ENCODE data around the gene SLC39A11. TPM values are rescaled to one million over a fixed set of nuclear protein-coding genes. Genes with fewer than 3 reads are reported as not detected.
"Not testable (repeated sequence)": the region's sequence is repeated elsewhere in the genome, so short reads cannot be mapped to it uniquely, and the experiment has no call there.

SLC39A11 gene
- polyA plus RNA-seq, 3 donors, result 16.6 to 27.9 (median 26.6) TPM

DNA sequence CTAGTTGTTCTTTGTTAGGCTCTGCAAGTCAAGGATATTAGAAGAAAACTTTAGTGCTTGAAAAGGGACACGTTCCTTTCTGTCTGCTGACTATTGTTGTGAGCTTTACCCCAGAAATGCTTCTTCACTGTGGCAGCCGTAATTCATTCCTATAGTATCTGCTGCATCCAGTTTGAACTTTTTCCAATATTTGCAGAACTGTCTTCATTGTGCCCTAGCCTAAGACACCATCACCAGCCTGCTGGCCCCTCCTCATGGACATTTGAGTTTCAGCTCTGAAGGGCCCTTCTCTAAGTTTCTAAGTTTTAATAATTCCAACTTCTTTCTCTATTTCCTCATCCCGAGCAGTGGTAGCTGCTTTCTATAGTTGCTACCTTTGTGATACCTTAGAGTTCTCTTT is 91.7 kb downstream of the SLC39A11 start:
- peaks cover 15% of the 10 kb centered on the region for H3K79me2 ChIP-seq (ENCODE audit: insufficient read depth, low read length)
- H2AFZ ChIP-seq (ENCODE audit: insufficient read depth, low read depth, low read length, poor library complexity, severe bottlenecking), result no peak overlapping the region
- H3K4me2 ChIP-seq (replicated peaks; ENCODE audit: extremely low read depth, low read length, poor library complexity, severe bottlenecking), result no peak overlapping the region
- peaks cover 0 to 4% of the 10 kb centered on the region in 2 donors for H3K4me1 ChIP-seq (ENCODE audit: control insufficient read depth in 1 of 2, insufficient read depth in 2 of 2, low read length in 2 of 2)
- no peak for DNase-seq
- no peaks in the 10 kb centered on the region for H3K27me3 ChIP-seq (ENCODE audit: control insufficient read depth in 2 of 2, insufficient read depth in 2 of 2, low read length in 2 of 2)
- H3K27ac ChIP-seq (ENCODE audit: low read depth in 1 of 2, low read length in 2 of 2), result no peak overlapping the region
- WGBS (ENCODE audit: insufficient coverage), result 100% methylated on average over 2 of the region's 3 CpGs
- no peaks in the 10 kb centered on the region for H3K9me3 ChIP-seq (replicated peaks in 1 of 2; ENCODE audit: control insufficient read depth in 1 of 2, insufficient read depth in 1 of 2, low read length in 2 of 2)
- H3K9ac ChIP-seq (ENCODE audit: insufficient read depth, low read length, poor library complexity, severe bottlenecking), result no peak overlapping the region
- peaks cover 24% of the 10 kb centered on the region for H3K4me1 Mint-ChIP-seq
- no peak overlapping the region for H3K4me3 ChIP-seq (replicated peaks in 1 of 3; ENCODE audit: low read depth in 2 of 3, low read length in 3 of 3)
- intact Hi-C loops (cut with micrococcal nuclease), result no loop called here
- H3K9me3 Mint-ChIP-seq, result peaks cover 0 to 4% (median 0%) of the 10 kb centered on the region in 7 donors
- H3K27ac Mint-ChIP-seq, result no peak overlapping the region
- H3K36me3 Mint-ChIP-seq, result peaks cover 21 to 28% of the 10 kb centered on the region in 2 donors
- H3K36me3 ChIP-seq (replicated peaks in 1 of 2; ENCODE audit: control insufficient read depth in 1 of 2, insufficient read depth in 2 of 2, low read length in 2 of 2), result peaks cover 5 to 19% of the 10 kb centered on the region in 2 donors
- peaks cover 39% of the 10 kb centered on the region for H4K20me1 ChIP-seq (ENCODE audit: insufficient read depth, low read length)
- TF ChIP-seq, protein P1, sequence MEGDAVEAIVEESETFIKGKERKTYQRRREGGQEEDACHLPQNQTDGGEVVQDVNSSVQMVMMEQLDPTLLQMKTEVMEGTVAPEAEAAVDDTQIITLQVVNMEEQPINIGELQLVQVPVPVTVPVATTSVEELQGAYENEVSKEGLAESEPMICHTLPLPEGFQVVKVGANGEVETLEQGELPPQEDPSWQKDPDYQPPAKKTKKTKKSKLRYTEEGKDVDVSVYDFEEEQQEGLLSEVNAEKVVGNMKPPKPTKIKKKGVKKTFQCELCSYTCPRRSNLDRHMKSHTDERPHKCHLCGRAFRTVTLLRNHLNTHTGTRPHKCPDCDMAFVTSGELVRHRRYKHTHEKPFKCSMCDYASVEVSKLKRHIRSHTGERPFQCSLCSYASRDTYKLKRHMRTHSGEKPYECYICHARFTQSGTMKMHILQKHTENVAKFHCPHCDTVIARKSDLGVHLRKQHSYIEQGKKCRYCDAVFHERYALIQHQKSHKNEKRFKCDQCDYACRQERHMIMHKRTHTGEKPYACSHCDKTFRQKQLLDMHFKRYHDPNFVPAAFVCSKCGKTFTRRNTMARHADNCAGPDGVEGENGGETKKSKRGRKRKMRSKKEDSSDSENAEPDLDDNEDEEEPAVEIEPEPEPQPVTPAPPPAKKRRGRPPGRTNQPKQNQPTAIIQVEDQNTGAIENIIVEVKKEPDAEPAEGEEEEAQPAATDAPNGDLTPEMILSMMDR (IDR thresholded peaks at IDR 0.05), result no peak
- no peak overlapping the region for H3K4me3 Mint-ChIP-seq
- H3K27me3 Mint-ChIP-seq (ENCODE audit: low read depth in 3 of 3), result peaks cover 0 to 2% (median 1%) of the 10 kb centered on the region in 3 donors

DNA sequence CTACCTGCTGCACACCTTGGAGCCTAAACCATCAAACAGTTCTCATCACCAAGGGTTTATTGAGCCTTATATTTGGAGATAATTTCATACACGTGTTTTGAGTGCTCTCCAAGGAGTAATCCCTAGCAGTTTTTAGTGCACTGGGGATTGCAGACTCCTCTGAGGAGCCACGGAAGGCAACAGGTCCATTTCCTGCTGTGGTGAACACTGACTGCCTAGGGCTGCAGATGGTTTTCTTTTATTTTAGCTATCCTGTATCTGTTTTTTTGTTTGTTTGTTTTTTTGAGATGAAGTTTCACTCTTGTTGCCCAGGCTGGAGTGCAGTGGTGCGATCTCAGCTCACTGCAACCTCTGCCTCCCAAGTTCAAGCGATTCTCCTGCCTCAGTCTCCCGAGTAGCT is 93.0 kb downstream of the SLC39A11 start:
- H3K9me3 ChIP-seq (replicated peaks in 1 of 2; ENCODE audit: control insufficient read depth in 1 of 2, insufficient read depth in 1 of 2, low read length in 2 of 2); H3K4me3 ChIP-seq (replicated peaks in 1 of 3; ENCODE audit: low read depth in 2 of 3, low read length in 3 of 3); H3K4me2 ChIP-seq (replicated peaks; ENCODE audit: extremely low read depth, low read length, poor library complexity, severe bottlenecking); H3K9ac ChIP-seq (ENCODE audit: insufficient read depth, low read length, poor library complexity, severe bottlenecking); intact Hi-C loops (cut with micrococcal nuclease); H3K9me3 Mint-ChIP-seq; DNase-seq; H3K27me3 Mint-ChIP-seq (ENCODE audit: low read depth in 3 of 3); H2AFZ ChIP-seq (ENCODE audit: insufficient read depth, low read depth, low read length, poor library complexity, severe bottlenecking); H3K27me3 ChIP-seq (ENCODE audit: control insufficient read depth in 2 of 2, insufficient read depth in 2 of 2, low read length in 2 of 2); H3K4me3 Mint-ChIP-seq; H3K4me1 ChIP-seq (ENCODE audit: control insufficient read depth in 1 of 2, insufficient read depth in 2 of 2, low read length in 2 of 2); H3K27ac ChIP-seq (ENCODE audit: low read depth in 1 of 2, low read length in 2 of 2): not testable (repeated sequence)
- peaks cover 24% of the 10 kb centered on the region for H3K4me1 Mint-ChIP-seq
- Histone ChIP-seq H3K79me2 (ENCODE audit: insufficient read depth, low read length) (peaks cover 15% of the 10 kb centered on the region), H4K20me1 (ENCODE audit: insufficient read depth, low read length) (peaks cover 35% of the 10 kb centered on the region), H3K36me3 (replicated peaks in 1 of 2; ENCODE audit: control insufficient read depth in 1 of 2, insufficient read depth in 2 of 2, low read length in 2 of 2) (peaks cover 5 to 19% of the 10 kb centered on the region in 2 donors)
- H3K27ac Mint-ChIP-seq, result peak overlapping the region in 1 of 7 donors; percentile 38
- WGBS (ENCODE audit: insufficient coverage), result 70% methylated on average over 1 of the region's 5 CpGs
- peaks cover 24 to 27% of the 10 kb centered on the region in 2 donors for H3K36me3 Mint-ChIP-seq
